CD4-positive, alpha-beta T cell (primary cell): ENCODE results near the gene HSH2D. TPM values are rescaled to one million over a fixed set of nuclear protein-coding genes. Genes with fewer than 3 reads are reported as not detected.

Experiments
- ATAC-seq: fragments of 200-7000 bp; cut with Tn5 transposase; one replicate; pipeline ENCODE4 v1.10.0; 2022; ENCODE audit warnings: mild to moderate bottlenecking; ENCODE audit not compliant: poor library complexity
- CTCF ChIA-PET: fragments of 350-600 bp; sonication (Branson Sonifier 250); formaldehyde crosslinking; loops from one replicate; lab custom pipeline; 2021; ENCODE audit warnings: antibody characterized with exemption, inconsistent platforms; lab: Charles Lee
- POLR2A ChIA-PET: fragments of 350-600 bp; sonication (Branson Sonifier 250); formaldehyde crosslinking; loops from one replicate; lab custom pipeline; 2021; ENCODE audit warnings: antibody characterized with exemption, inconsistent platforms; lab: Charles Lee
- DNase-seq, 14 experiments: peaks; one replicate each; pipeline ENCODE4 v3.0.0-alpha.2; 2013 to 2020; ENCODE audit warnings: mixed read lengths in 2 of 14
- H3K27ac ChIP-seq, 2 donors: one replicate each; pipeline versions ENCODE4 v1.5.1 to v1.7.0; 2013; ENCODE audit warnings: low read length in 2 of 2, low read depth in 1 of 2, mild to moderate bottlenecking in 1 of 2
- H3K27me3 ChIP-seq, 2 experiments: 1 replicate in 1 of 2; 2 replicates in 1 of 2; pipeline versions ENCODE4 v1.6.1 to v1.7.0; 2013; ENCODE audit warnings: low read length in 2 of 2, control low read depth in 1 of 2, mild to moderate bottlenecking in 1 of 2, moderate library complexity in 1 of 2; ENCODE audit not compliant: insufficient read depth in 2 of 2, control insufficient read depth in 1 of 2
- H3K36me3 ChIP-seq: one replicate; pipeline ENCODE4 v1.6.1; 2013; ENCODE audit warnings: low read length, control low read depth; ENCODE audit not compliant: insufficient read depth
- H3K4me1 ChIP-seq: one replicate; pipeline ENCODE4 v1.6.1; 2013; ENCODE audit warnings: low read length, control low read depth; ENCODE audit not compliant: insufficient read depth
- H3K4me3 ChIP-seq: one replicate; pipeline ENCODE4 v1.5.1; 2013; ENCODE audit warnings: mild to moderate bottlenecking, low read length, moderate library complexity
- H3K9me3 ChIP-seq, 2 experiments: 1 replicate in 1 of 2; 2 replicates in 1 of 2; pipeline versions ENCODE4 v1.6.1 to v1.7.0; 2013; ENCODE audit warnings: low read length in 2 of 2, mild to moderate bottlenecking in 2 of 2, control low read depth in 1 of 2, moderate library complexity in 1 of 2; ENCODE audit not compliant: control insufficient read depth in 1 of 2, insufficient read depth in 1 of 2
- H3K27ac Mint-ChIP-seq: one replicate; pipeline ENCODE4 v1.8.0; 2020; ENCODE audit warnings: mixed read lengths
- H3K27me3 Mint-ChIP-seq: one replicate; pipeline ENCODE4 v1.8.0; 2021; ENCODE audit warnings: mixed read lengths
- H3K36me3 Mint-ChIP-seq: one replicate; pipeline ENCODE4 v1.8.0; 2021; ENCODE audit warnings: low read depth, mixed read lengths
- H3K4me1 Mint-ChIP-seq: one replicate; pipeline ENCODE4 v1.8.0; 2021; ENCODE audit warnings: low read depth, mixed read lengths
- H3K4me3 Mint-ChIP-seq: one replicate; pipeline ENCODE4 v1.8.0; 2020; ENCODE audit warnings: mild to moderate bottlenecking, mixed read lengths
- H3K9me3 Mint-ChIP-seq: one replicate; pipeline ENCODE4 v1.8.0; 2020; ENCODE audit warnings: mixed read lengths
- CTCF ChIP-seq: fragments of 200-600 bp; IDR thresholded peaks from one replicate; pipeline ENCODE4 v1.8.0; 2022; ENCODE audit warnings: antibody characterized with exemption, mild to moderate bottlenecking
- intact Hi-C, 2 experiments: fragments of 100-400 bp; cut with DNase I in 1 of 2; cut with micrococcal nuclease in 1 of 2; formaldehyde crosslinking; loops; one replicate each; pipeline versions ENCODE4 v1.15.1 to v1.9.0; 2023 to 2025; cut with DNase I, micrococcal nuclease
- total RNA-seq, 174 experiments: library from RNA in 2 of 174; stranded (reverse) in 2 of 174; gene quantifications; one replicate each; pipeline ENCODE4 v1.2.3 and lab custom pipeline; 2021 to 2026

The HSH2D gene
- total RNA-seq, 2 experiments from 2014 or later = 46.0 to 46.9 TPM

- DNase-seq (peak in 1 of 14 experiments; percentile 32), ATAC-seq (no peak)
- no peak overlapping the region for H3K4me3 Mint-ChIP-seq
- H3K27me3 ChIP-seq = no peaks in the 10 kb centered on the region
- intact Hi-C loops = no loop called here
- H3K9me3 Mint-ChIP-seq = no peaks in the 10 kb centered on the region
- ChIA-PET CTCF (no interaction called here), POLR2A (interaction anchor here (0.6 to 1.2 kb wide), 2 partner anchors 11 to 14 kb away, joined by 3 read pairs; no protein-coding TSS in a partner anchor)
- peaks cover 10% of the 10 kb centered on the region for H3K36me3 Mint-ChIP-seq
- no peaks in the 10 kb centered on the region for H3K9me3 ChIP-seq
- H3K27ac Mint-ChIP-seq = peak overlapping the region; percentile 33
- H3K27ac ChIP-seq = no peak overlapping the region
- peaks cover 46% of the 10 kb centered on the region for H3K4me1 ChIP-seq
- no peaks in the 10 kb centered on the region for H3K36me3 ChIP-seq
- H3K27me3 Mint-ChIP-seq = no peaks in the 10 kb centered on the region
- peaks cover 24% of the 10 kb centered on the region for H3K4me1 Mint-ChIP-seq
- H3K4me3 ChIP-seq = no peak overlapping the region
- no peak for TF ChIP-seq CTCF
Measured at GRCh38 chr19:16141043-16141442, 2.4 kb upstream of the HSH2D start.

GRCh38 chr19:16142032-16142580, 1.4 kb upstream of the HSH2D start:
- no peak for TF ChIP-seq CTCF
- ChIA-PET CTCF (no interaction called here), POLR2A (interaction anchor here (1.2 kb wide), 1 partner anchor 12 kb away, joined by 3 read pairs; no protein-coding TSS in a partner anchor)
- peak overlapping the region; percentile 38 for H3K4me3 Mint-ChIP-seq
- H3K4me1 Mint-ChIP-seq = peaks cover 28% of the 10 kb centered on the region
- no peaks in the 10 kb centered on the region for H3K9me3 ChIP-seq
- H3K4me3 ChIP-seq = no peak overlapping the region
- peak overlapping the region; percentile 51 for H3K27ac Mint-ChIP-seq
- intact Hi-C loops = no loop called here
- H3K36me3 Mint-ChIP-seq = peaks cover 10% of the 10 kb centered on the region
- H3K27ac ChIP-seq = no peak overlapping the region
- no peaks in the 10 kb centered on the region for H3K36me3 ChIP-seq
- no peaks in the 10 kb centered on the region for H3K9me3 Mint-ChIP-seq
- DNase-seq (peak in 1 of 14 experiments; percentile 35), ATAC-seq (no peak)
- no peaks in the 10 kb centered on the region for H3K27me3 ChIP-seq
- peaks cover 53% of the 10 kb centered on the region for H3K4me1 ChIP-seq
- no peaks in the 10 kb centered on the region for H3K27me3 Mint-ChIP-seq

GRCh38 chr19:16144216-16144581, 714 bp downstream of the HSH2D start:
- H3K4me1 Mint-ChIP-seq = peaks cover 28% of the 10 kb centered on the region
- intact Hi-C loops = no loop called here
- Histone ChIP-seq H3K36me3 (peaks cover 11% of the 10 kb centered on the region), H3K27ac (peak overlapping the region in 1 of 2 donors; percentile 74), H3K27me3 (no peaks in the 10 kb centered on the region), H3K4me3 (peak overlapping the region; percentile 77), H3K9me3 (no peaks in the 10 kb centered on the region), H3K4me1 (peaks cover 60% of the 10 kb centered on the region)
- ATAC-seq = peak; percentile 7
- H3K27ac Mint-ChIP-seq = peak overlapping the region; percentile 96
- TF ChIP-seq CTCF = no peak
- H3K4me3 Mint-ChIP-seq = peak overlapping the region; percentile 97
- H3K27me3 Mint-ChIP-seq = no peaks in the 10 kb centered on the region
- no peak for DNase-seq
- no peaks in the 10 kb centered on the region for H3K9me3 Mint-ChIP-seq
- CTCF ChIA-PET = interaction anchor here (0.6 to 2.0 kb wide), 6 partner anchors 33 to 303 kb away, joined by 3 to 11 read pairs (median 4); partner anchors contain the start of gene FAM32A
- POLR2A ChIA-PET = interaction anchor here (0.6 to 2.1 kb wide), 18 partner anchors 10 to 765 kb away, joined by 3 to 18 read pairs (median 4); partner anchors contain the start of genes AKAP8, AKAP8L, AP1M1 and FAM32A
- peaks cover 16% of the 10 kb centered on the region for H3K36me3 Mint-ChIP-seq
